ENCODE results near the gene SLC12A2. TPM values are rescaled to one million over a fixed set of nuclear protein-coding genes. Genes with fewer than 3 reads are reported as not detected.

Gene SLC12A2
- total RNA-seq, 1 donor from 2014 or later = 11.5 TPM

GRCh38 chr5:128118214-128118613 is 34.6 kb downstream of the SLC12A2 start:
- Histone ChIP-seq H3K9me3 (replicated peaks) (peaks cover 10% of the 10 kb centered on the region), H3K4me1 (no peaks in the 10 kb centered on the region), H3K27ac (replicated peaks) (no peak overlapping the region), H3K4me3 (no peak overlapping the region), H3K27me3 (ENCODE audit: low read depth) (no peaks in the 10 kb centered on the region), H3K36me3 (peaks cover 62% of the 10 kb centered on the region)
- no peak for TF ChIP-seq CTCF (IDR thresholded peaks at IDR 0.05; ENCODE audit: borderline replicate concordance)
- intact Hi-C loops (cut with micrococcal nuclease) = no loop called here
- no peak for DNase-seq

- Histone ChIP-seq H3K9me3 (replicated peaks) (peaks cover 10% of the 10 kb centered on the region), H3K27ac (replicated peaks) (no peak overlapping the region), H3K27me3 (ENCODE audit: low read depth) (no peaks in the 10 kb centered on the region), H3K4me3 (no peak overlapping the region), H3K4me1 (peaks cover 8% of the 10 kb centered on the region), H3K36me3 (peaks cover 30% of the 10 kb centered on the region)
- DNase-seq = no peak
- no peak for TF ChIP-seq CTCF (IDR thresholded peaks at IDR 0.05; ENCODE audit: borderline replicate concordance)
- intact Hi-C loops (cut with micrococcal nuclease) = no loop called here
These were observed 38.1 kb downstream of the SLC12A2 start for GRCh38 chr5:128121651-128122050.

- Histone ChIP-seq H3K9me3 (replicated peaks) (peaks cover 7% of the 10 kb centered on the region), H3K36me3 (peaks cover 7% of the 10 kb centered on the region), H3K4me1 (peaks cover 8% of the 10 kb centered on the region), H3K27me3 (ENCODE audit: low read depth) (no peaks in the 10 kb centered on the region), H3K27ac (replicated peaks) (peak overlapping the region; percentile 20), H3K4me3 (no peak overlapping the region)
- DNase-seq = no peak
- intact Hi-C loops (cut with micrococcal nuclease) = no loop called here
- no peak for TF ChIP-seq CTCF (IDR thresholded peaks at IDR 0.05; ENCODE audit: borderline replicate concordance)
These were observed 40.4 kb downstream of the SLC12A2 start for GRCh38 chr5:128123936-128124335.

GRCh38 chr5:128126241-128126640 is 42.7 kb downstream of the SLC12A2 start:
- Histone ChIP-seq H3K4me1 (peaks cover 8% of the 10 kb centered on the region), H3K4me3 (no peak overlapping the region), H3K27me3 (ENCODE audit: low read depth) (no peaks in the 10 kb centered on the region), H3K36me3 (peaks cover 4% of the 10 kb centered on the region), H3K27ac (replicated peaks) (no peak overlapping the region), H3K9me3 (replicated peaks) (no peaks in the 10 kb centered on the region)
- TF ChIP-seq CTCF (IDR thresholded peaks at IDR 0.05; ENCODE audit: borderline replicate concordance) = no peak
- intact Hi-C loops (cut with micrococcal nuclease) = no loop called here
- no peak for DNase-seq

GRCh38 chr5:128132499-128132898 is 48.9 kb downstream of the SLC12A2 start:
- Histone ChIP-seq H3K36me3 (peaks cover 56% of the 10 kb centered on the region), H3K4me3 (no peak overlapping the region), H3K27me3 (ENCODE audit: low read depth) (no peaks in the 10 kb centered on the region), H3K9me3 (replicated peaks) (no peaks in the 10 kb centered on the region), H3K27ac (replicated peaks) (no peak overlapping the region), H3K4me1 (no peaks in the 10 kb centered on the region)
- DNase-seq = no peak
- intact Hi-C loops (cut with micrococcal nuclease) = no loop called here
- TF ChIP-seq CTCF (IDR thresholded peaks at IDR 0.05; ENCODE audit: borderline replicate concordance) = no peak

GRCh38 chr5:128135286-128135685 is 51.7 kb downstream of the SLC12A2 start:
- Histone ChIP-seq H3K36me3 (peaks cover 82% of the 10 kb centered on the region), H3K4me3 (no peak overlapping the region), H3K9me3 (replicated peaks) (no peaks in the 10 kb centered on the region), H3K27ac (replicated peaks) (no peak overlapping the region), H3K27me3 (ENCODE audit: low read depth) (no peaks in the 10 kb centered on the region), H3K4me1 (no peaks in the 10 kb centered on the region)
- no peak for TF ChIP-seq CTCF (IDR thresholded peaks at IDR 0.05; ENCODE audit: borderline replicate concordance)
- no peak for DNase-seq
- intact Hi-C loops (cut with micrococcal nuclease) = no loop called here

Data from left ventricle myocardium inferior (tissue), 1 donor.